HG03060 (cell line): ENCODE measurements around the gene TCTA.

Source experiments
- ATAC-seq: cut with Tn5 transposase; IDR thresholded peaks from one replicate; pipeline ENCODE4 v1.9.1; 2021; ENCODE audit warnings: low read depth, moderate number of reproducible peaks; ENCODE audit not compliant: unreplicated experiment

The TCTA gene

GRCh38 chr3:49410066-49410845 lies 2.0 kb upstream of the TCTA start:
- no peak for ATAC-seq

- ATAC-seq = no peak
Observed at GRCh38 chr3:49410846-49411534, 1.2 kb upstream of the TCTA start.

GRCh38 chr3:49411535-49411967 lies 672 bp upstream of the TCTA start:
- peak; percentile 3 for ATAC-seq

- no peak for ATAC-seq
Observed at GRCh38 chr3:49412632-49413337, 562 bp downstream of the TCTA start.

- no peak for ATAC-seq
Observed at GRCh38 chr3:49413338-49413734, 1.1 kb downstream of the TCTA start.

- no peak for ATAC-seq
Observed at GRCh38 chr3:49414753-49415152, 2.5 kb downstream of the TCTA start.

- no peak for ATAC-seq
Observed at GRCh38 chr3:49415931-49416601, 3.8 kb downstream of the TCTA start.

GRCh38 chr3:49416867-49417266 lies 4.6 kb downstream of the TCTA start:
- no peak for ATAC-seq

GRCh38 chr3:49417516-49418120 lies 5.4 kb downstream of the TCTA start:
- ATAC-seq = no peak

GRCh38 chr3:49421890-49422378 lies 9.7 kb downstream of the TCTA start:
- ATAC-seq = no peak

GRCh38 chr3:49422379-49423248 lies 10.4 kb downstream of the TCTA start, which contains the start of gene AMT:
Gene AMT, minus strand, starts transcription at chr3:49422473. Its CDS starts 23 bp downstream, at chr3:49422450.
- ATAC-seq = no peak

GRCh38 chr3:49424816-49425215 lies 12.6 kb downstream of the TCTA start:
- no peak for ATAC-seq

GRCh38 chr3:49427586-49427985 lies 15.4 kb downstream of the TCTA start:
- no peak for ATAC-seq

- no peak for ATAC-seq
Observed at GRCh38 chr3:49428752-49429080, 16.5 kb downstream of the TCTA start.

- no peak for ATAC-seq
Observed at GRCh38 chr3:49434731-49435130, 22.5 kb downstream of the TCTA start.

- no peak for ATAC-seq
Observed at GRCh38 chr3:49445391-49445790, 33.2 kb downstream of the TCTA start.

GRCh38 chr3:49453621-49454020 lies 41.4 kb downstream of the TCTA start:
- no peak for ATAC-seq

- ATAC-seq = no peak
Observed at GRCh38 chr3:49454458-49454857, 42.2 kb downstream of the TCTA start.

- ATAC-seq = no peak
Observed at GRCh38 chr3:49454898-49455681, 42.9 kb downstream of the TCTA start.
